GM12891 (cell line): ENCODE data around the gene PCED1B.

Source experiments
- POLR2A ChIP-seq: IDR thresholded peaks from 2 replicates; pipeline ENCODE4 v1.6.1; 2011; ENCODE audit warnings: low read depth, low read length, control low read depth
- POLR2AphosphoS5 ChIP-seq: IDR thresholded peaks from 2 replicates; pipeline ENCODE4 v1.6.1; 2011; ENCODE audit warnings: low read depth, low read length, control low read depth
- POU2F2 ChIP-seq: IDR thresholded peaks from 2 replicates; pipeline ENCODE4 v1.6.1; 2011; ENCODE audit warnings: low read depth, mild to moderate bottlenecking, control low read depth, low read length, moderate library complexity

GRCh38 chr12:47224563-47225133 is 145.2 kb downstream of the PCED1B start:
- TF ChIP-seq POLR2A (no peak), POLR2AphosphoS5 (no peak), POU2F2 (no peak)
